Hematopoietic multipotent progenitor cell treated with erythropoietin and hydrocortisone succinate and interleukin-3 and kit ligand, for 6 days (in vitro differentiated cells): ENCODE data around the gene ROR2.
"Not testable (repeated sequence)": the region's sequence is repeated elsewhere in the genome, so short reads cannot be mapped to it uniquely, and the experiment has no call there.

Source experiments
- DNase-seq: peaks from one replicate; pipeline ENCODE4 v3.0.0-alpha.2; 2015

The ROR2 gene

GRCh38 chr9:91921371-91921770 lies 28.7 kb downstream of the ROR2 start:
- DNase-seq, result no peak

DNA sequence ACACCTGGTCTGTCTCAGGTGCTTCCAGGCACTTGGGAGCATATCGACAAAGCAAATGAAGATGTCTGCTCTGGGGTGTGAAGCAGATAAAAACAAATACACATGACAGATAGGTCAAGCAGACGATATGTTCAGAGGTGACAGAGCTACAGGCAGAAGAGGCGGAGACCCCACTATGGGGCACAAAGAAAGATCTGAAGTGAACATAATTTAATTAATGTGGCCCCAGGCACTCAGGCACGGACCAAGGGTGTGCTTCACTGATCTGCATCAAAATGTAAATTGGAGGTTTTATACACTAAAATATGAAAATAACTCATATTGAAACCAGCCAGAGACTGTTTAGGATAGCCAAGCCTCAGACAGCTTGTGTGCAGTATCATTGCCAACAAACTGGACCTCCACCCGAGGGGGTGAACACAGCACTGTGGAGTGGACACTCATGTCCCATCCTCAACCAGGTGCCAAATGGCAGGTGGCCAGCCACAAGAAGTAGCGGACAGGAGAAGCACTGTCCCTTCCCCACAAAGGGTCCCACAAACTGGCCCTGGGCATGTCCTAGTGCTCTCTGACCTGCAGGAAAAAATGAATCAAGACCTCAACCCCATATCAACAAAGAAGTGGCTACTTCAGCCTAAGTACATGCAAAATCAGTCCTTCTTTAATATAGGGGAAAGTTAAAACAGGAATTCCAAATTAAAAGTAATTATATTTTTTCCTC lies 29.2 kb downstream of the ROR2 start:
- DNase-seq, result no peak

DNA sequence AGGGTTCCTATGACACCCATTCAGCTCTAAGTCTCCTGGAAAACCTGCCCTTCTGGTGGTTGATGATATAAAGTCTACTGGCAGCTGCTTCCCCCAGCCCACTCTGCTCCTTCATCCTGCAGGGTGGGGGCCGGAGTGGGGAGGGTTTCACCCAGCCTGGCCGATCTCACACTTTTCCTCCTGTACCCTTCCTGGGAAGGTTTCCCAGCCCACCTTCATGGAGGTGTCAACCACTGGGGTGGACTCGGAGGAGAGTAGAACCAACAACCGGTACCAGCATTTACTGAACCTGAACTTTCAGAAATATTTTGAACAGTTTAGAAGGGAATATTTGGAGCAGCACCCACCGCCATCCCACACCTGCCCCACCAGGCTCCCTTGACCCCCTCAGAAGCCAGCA lies 30.4 kb downstream of the ROR2 start:
- no peak for DNase-seq

- DNase-seq, result no peak
Measured at GRCh38 chr9:91917436-91917835, 32.6 kb downstream of the ROR2 start.

DNA sequence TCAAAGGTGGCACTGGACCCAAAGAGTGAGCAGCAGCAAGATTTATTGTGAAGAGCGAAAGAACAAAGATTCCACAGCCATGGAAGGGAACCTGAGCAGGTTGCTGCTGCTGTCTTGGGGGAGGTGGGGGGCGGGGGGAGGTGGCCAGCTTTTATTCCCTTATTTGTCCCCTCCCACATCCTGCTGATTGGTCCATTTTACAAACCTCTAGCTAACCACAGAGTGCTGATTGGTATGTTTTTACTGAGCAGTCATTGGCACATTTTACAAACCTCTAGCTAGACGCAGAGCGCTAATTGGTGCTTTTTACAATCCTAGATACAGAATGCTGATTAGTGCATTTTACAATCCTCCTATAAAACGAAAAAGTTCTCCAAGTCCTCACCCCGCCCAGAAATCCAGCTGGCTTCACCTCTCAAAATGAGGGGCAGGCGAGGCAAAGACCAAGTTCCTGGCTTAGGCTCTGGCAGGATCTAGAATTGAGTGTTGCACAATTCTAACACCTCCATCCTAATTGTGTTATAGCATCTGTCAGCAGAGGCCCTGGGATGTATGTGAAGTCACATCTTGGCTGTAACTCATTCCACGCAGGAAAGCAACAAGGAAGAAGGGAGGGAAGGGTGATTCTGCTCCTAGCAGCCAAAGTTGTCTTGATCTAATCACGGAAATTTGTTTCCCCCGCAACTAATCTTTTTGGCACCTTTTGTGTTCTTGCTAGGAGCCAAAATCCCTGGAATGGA lies 34.3 kb downstream of the ROR2 start:
- DNase-seq, result no peak

DNA sequence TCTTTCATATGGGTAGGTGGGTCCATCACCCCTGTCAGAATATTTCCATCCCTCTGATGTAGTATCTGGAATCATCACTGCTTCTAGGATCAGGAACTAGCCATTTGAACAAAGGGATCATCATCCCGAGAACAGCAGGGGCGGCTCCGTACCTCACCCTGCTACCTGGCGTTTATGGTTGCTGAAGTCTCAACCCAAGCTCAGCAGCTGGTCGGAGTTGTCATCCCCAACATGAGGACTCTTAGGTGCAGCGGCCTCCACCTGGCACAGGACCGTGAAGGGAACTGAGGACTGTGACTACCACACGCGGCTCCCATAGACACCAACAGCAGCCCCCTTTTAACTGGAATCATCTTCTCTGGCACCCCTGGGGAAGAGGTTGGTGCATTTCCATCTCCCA lies 35.1 kb downstream of the ROR2 start:
- DNase-seq, result no peak

DNA sequence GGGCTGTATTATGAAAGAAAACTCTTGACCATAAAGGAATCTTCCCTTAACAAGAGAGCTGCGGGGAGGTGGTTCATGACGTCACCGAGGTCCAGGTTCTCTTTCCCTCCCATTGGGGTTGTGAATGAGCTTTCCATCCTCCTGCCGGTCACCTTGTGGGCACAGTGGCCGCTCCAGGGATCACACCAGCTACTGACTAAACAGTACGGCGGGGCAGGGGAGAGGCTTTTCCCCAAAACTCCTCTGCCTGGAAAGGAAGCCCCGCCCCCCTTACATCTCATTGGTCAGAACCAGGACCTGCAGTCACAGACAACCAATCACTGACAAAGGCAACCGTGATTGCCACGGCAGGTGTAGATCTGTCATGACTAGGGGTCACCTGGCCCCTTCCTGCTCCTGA lies 35.6 kb downstream of the ROR2 start:
- no peak for DNase-seq

DNA sequence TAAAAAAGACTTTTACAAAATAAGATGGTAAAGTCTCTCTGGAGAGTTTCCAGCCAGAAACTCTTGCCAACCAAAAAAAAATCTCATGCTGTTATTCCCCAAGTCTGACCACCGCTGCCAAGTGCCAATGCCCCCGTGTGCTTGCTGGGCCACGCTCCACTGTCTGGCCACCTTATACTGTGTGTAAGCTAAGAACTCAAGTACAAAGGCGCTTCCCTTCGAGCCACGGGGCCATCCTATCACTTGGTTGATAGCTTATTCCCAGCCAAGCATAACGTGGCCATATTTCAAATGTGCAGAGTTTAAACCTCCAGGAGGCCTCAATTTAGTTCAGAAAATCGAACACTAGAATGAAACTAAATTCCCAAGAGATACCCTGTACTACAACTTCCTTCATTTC lies 36.0 kb downstream of the ROR2 start:
- DNase-seq, result no peak

DNA sequence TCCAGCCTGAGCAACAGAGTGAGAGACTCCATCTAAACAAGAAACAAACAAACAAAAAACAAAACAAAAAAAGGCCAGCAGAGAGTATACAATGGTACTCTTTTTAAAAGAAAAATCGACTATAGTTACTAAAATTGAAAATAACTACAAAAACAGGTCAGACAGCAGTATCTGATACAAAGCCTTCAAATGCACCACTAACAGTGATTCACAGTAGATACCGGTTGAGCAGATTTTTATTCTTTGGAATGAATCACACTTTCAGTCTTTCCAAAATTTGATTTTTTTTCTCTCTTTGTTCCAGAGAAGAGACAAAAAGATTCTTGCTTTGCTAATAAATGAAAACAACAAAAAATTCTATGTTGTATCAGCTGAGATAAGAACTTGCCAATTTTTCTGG lies 36.9 kb downstream of the ROR2 start:
- no peak for DNase-seq

DNA sequence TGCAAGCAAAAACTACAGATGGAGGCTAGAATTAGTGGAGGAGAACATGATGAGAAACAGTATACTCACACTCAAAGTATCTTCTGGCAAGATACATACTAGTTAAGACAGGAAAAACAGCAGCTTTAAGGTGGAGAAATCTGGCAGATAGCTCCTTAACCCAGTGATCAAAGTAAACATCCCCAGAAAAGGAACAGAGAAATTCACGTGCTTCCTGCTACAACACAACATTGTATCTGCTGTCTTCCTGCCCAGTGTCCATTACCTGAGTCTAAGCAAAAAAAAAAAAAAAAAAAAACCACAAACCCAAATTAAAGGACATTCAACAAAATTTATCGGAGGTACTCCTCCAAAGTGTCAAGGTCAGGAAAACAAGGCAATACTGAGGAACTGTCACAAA lies 38.4 kb downstream of the ROR2 start:
- no peak for DNase-seq

DNA sequence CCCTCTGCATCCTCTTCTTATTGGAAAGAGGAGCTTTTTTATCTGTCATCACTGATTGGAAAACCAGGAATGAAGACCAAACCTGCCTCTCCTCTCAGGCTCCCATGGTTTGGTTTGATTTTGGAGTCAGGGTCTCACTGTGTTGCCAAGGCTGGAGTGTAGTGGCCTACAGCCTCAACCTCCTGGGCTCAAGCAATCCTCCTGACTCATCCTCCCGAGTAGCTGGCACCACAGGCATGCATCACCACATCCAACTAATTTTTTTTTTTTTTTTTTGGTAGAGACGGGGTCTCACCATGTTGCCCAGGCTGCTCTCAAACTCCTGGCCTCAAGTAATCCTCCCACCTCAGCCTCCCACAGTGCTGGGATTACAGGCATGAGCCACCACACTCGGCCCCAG lies 40.8 kb downstream of the ROR2 start:
- DNase-seq, result not testable (repeated sequence)

- DNase-seq, result no peak
Measured at GRCh38 chr9:91908746-91909145, 41.3 kb downstream of the ROR2 start.

DNA sequence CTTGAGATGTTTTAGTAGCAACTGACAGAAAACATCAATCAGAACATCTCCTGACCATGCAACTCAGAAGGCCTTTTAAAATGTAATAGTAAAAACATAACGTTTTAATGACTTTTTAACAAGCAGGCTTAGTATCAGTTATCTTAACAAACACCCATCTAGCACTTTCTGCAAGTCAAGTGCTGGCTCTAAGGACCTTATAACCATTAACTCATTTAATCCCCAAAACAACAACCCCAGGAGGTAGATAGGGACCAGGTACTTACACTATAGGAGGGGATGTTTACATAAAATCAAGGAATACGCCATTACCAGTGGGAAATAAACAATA lies 41.8 kb downstream of the ROR2 start:
- no peak for DNase-seq

- DNase-seq, result peak; percentile 10
Measured at GRCh38 chr9:91907484-91908292, 42.3 kb downstream of the ROR2 start.

GRCh38 chr9:91905991-91906469 lies 44.0 kb downstream of the ROR2 start:
- peak; percentile 87 for DNase-seq

DNA sequence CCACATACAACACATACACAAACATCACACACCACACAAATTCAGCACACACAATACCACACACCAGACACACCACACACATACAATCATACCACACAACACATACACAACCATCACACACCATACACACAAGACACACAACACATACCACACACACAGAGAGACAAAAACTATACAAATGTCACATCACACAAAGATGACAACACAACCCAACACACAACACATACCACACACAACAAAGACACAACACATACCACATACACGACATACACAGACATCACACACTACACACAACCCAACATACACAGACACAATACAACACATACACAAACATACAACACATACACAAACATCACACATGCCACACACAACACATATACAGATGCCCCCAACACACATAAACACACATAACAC lies 44.8 kb downstream of the ROR2 start:
- DNase-seq, result no peak

- peak; percentile 14 for DNase-seq
Measured at GRCh38 chr9:91904588-91905236, 45.3 kb downstream of the ROR2 start.

- DNase-seq, result peak; percentile 30
Measured at GRCh38 chr9:91903126-91903911, 46.7 kb downstream of the ROR2 start.

- no peak for DNase-seq
Measured at GRCh38 chr9:91902475-91903125, 47.4 kb downstream of the ROR2 start.

DNA sequence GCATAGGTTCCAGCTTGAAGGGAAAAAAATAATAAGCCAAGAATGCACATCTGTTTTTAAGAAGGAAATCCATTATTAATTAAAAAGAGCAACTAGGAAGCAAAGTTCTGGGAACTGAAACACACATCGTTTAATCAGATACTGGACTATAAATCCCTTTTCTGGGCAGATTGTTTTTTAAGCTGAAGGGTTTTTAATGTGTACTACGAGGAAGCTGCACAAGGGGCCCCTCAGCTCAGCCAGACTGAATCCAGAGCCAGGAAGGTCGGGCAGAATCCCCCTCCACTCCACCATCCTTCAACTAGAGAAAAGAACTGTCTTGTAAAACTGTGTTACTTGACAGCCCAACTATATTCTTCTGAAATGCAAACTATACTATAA lies 49.2 kb downstream of the ROR2 start:
- DNase-seq, result no peak

DNA sequence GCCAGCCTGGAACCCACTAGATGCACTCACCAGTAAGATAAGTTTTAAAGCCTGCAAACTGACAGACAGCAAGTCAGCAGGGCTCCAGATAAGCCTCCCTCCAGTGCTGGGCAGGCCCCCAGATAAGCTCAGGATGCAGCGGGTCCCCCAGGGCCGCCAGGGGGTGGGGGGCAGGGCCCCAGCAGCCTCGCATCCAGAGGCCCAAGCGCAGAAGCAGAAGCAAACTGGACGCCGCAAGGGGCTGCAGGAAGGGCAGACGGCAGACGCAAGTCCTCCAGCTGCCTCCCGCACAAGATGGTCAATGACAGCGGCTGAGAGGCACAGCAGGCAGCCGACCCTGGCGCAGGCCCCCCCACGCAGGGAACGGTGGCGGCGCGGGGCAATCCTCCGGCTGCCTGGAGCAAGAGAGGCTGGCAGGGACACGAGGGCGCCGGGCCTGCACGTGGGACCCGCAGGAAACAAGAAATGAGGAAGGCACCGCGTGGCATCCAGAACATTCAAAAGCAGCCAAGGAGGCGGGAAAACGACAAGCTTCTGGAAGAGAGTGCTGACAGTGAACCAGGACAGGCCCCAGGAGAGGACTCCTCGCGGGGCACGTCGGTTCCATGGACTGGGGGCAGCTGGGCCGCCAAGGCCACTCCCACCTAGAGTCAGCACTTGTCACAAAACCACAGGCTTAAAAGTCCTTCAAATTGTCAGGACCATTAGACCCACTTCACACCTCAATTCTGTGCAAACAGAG lies 49.8 kb downstream of the ROR2 start:
- peak; percentile 85 for DNase-seq
